Sigmoid colon (tissue), 7 donors: Measurements from ENCODE around the gene CCT5. TPM values are rescaled to one million over a fixed set of nuclear protein-coding genes. Genes with fewer than 3 reads are reported as not detected.
"Not testable (repeated sequence)": the region's sequence is repeated elsewhere in the genome, so short reads cannot be mapped to it uniquely, and the experiment has no call there.

Source experiments
- DNase-seq: peaks from one replicate; pipeline ENCODE4 v3.0.0-alpha.2; 2019
- H3K27ac ChIP-seq, 4 donors: fragments of 200-600 bp; sonication (generic); one replicate each; pipeline ENCODE4 v1.5.1; 2016 to 2019; ENCODE audit warnings: mild to moderate bottlenecking in 1 of 4
- H3K27me3 ChIP-seq, 3 donors: fragments of 200-600 bp; sonication (generic); one replicate each; pipeline ENCODE4 v1.5.1; 2019; ENCODE audit warnings: mild to moderate bottlenecking in 1 of 3
- H3K36me3 ChIP-seq, 4 donors: fragments of 200-600 bp; sonication (generic); one replicate each; pipeline ENCODE4 v1.5.1; 2016 to 2019
- H3K4me1 ChIP-seq, 4 donors: fragments of 200-600 bp; sonication (generic); one replicate each; pipeline ENCODE4 v1.5.1; 2017 to 2019
- H3K4me3 ChIP-seq, 4 donors: fragments of 200-600 bp; sonication (generic); one replicate each; pipeline ENCODE4 v1.5.1; 2017 to 2019; ENCODE audit warnings: mild to moderate bottlenecking in 2 of 4, moderate library complexity in 1 of 4
- H3K9me3 ChIP-seq, 4 donors: fragments of 200-600 bp in 3 of 4; sonication (generic) in 3 of 4; one replicate each; pipeline versions ENCODE4 v1.5.1 to v1.6.1; 2013 to 2019
- EP300 ChIP-seq, 4 donors: sonication (generic); formaldehyde crosslinking; IDR thresholded peaks; one replicate each; pipeline ENCODE4 v1.6.1; 2017; ENCODE audit warnings: antibody characterized with exemption in 4 of 4
- POLR2A ChIP-seq, 2 donors: fragments of 450-650 bp; IDR thresholded peaks; one replicate each; pipeline ENCODE4 v1.6.1; 2016; ENCODE audit warnings: antibody characterized with exemption in 2 of 2, mild to moderate bottlenecking in 2 of 2, moderate library complexity in 2 of 2
- POLR2AphosphoS5 ChIP-seq, 4 donors: sonication (generic); formaldehyde crosslinking; IDR thresholded peaks; one replicate each; pipeline ENCODE4 v1.6.1; 2017; ENCODE audit warnings: antibody characterized with exemption in 4 of 4
- whole genome bisulfite sequencing, 2 donors: extraction: QIAGEN DNeasy Blood & Tissue Kit; methylation state at CpG; one replicate each; pipeline ENCODE4 v1.1.7; 2013; 5-methylcytosine and 5-hydroxymethylcytosine counted together
- intact Hi-C: fragments of 100-400 bp; cut with DNase I; formaldehyde crosslinking; loops from one replicate; pipeline ENCODE4 v1.15.1; 2023
- polyA plus RNA-seq, 3 donors: library from polyadenylated mRNA; stranded (reverse); fragments of 200-250 nt; gene quantifications; one replicate each; pipeline ENCODE4 v1.2.3, GENCODE V29; 2013
- total RNA-seq, 4 donors: library from RNA; depleted of rRNA; stranded (reverse); fragments of >200 nt; gene quantifications; one replicate each; pipeline ENCODE4 v1.1.0, GENCODE V29; 2016
- TF ChIP-seq, protein P1 (sequence below), 4 experiments: fragments of 450-650 bp in 3 of 4; fragments of 200-600 bp in 1 of 4; IDR thresholded peaks; one replicate each; pipeline ENCODE4 v1.5.1; 2016 to 2019; ENCODE audit warnings: antibody characterized with exemption in 4 of 4, mild to moderate bottlenecking in 3 of 4, moderate library complexity in 2 of 4
- donor health status: healthy with polysubstance abuse.
- donor health status: Bipolar disorder and iron deficiency.
- donor health status: healthy.

Gene CCT5
- total and polyA plus RNA-seq, 7 donors: 63.4 to 198 (median 122) TPM

DNA sequence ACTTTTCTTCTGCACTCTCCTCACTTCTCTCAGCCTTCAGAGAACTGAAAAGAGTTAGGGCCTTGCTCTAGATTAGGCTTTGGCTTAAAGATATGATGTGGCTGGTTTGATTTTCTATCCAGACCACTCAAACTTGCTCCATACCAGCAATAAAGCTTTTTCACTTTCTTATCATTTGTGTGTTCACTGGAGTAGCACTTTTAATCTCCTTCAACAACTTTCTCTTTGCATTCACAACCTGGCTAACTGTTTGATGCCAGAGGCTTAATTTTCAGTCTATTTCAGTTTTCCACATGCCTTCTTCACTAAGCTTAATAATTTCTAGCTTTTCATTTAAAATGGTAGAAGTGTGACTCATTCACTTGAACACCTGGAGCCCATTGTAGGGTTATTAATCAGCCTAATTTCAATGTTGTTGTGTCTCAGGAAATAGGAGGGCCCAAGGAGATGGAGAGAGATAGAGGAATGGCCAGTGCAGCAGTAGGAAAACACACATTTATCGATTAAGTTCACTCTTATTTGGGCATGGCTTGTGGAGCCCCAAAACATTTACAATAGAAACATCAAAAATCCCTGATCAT, 6.3 kb upstream of the CCT5 start:
- H3K27ac ChIP-seq: no peak overlapping the region
- TF ChIP-seq POLR2A (IDR thresholded peaks at IDR 0.05) (no peak), EP300 (IDR thresholded peaks at IDR 0.05) (no peak)
- TF ChIP-seq, protein P1, sequence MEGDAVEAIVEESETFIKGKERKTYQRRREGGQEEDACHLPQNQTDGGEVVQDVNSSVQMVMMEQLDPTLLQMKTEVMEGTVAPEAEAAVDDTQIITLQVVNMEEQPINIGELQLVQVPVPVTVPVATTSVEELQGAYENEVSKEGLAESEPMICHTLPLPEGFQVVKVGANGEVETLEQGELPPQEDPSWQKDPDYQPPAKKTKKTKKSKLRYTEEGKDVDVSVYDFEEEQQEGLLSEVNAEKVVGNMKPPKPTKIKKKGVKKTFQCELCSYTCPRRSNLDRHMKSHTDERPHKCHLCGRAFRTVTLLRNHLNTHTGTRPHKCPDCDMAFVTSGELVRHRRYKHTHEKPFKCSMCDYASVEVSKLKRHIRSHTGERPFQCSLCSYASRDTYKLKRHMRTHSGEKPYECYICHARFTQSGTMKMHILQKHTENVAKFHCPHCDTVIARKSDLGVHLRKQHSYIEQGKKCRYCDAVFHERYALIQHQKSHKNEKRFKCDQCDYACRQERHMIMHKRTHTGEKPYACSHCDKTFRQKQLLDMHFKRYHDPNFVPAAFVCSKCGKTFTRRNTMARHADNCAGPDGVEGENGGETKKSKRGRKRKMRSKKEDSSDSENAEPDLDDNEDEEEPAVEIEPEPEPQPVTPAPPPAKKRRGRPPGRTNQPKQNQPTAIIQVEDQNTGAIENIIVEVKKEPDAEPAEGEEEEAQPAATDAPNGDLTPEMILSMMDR (IDR thresholded peaks at IDR 0.05): no peak
- H3K27me3 ChIP-seq: no peaks in the 10 kb centered on the region
- no peak for DNase-seq
- 95 to 97% methylated on average over 1 of the region's 1 CpG for WGBS, 2 donors
- peaks cover 0 to 7% (median 5%) of the 10 kb centered on the region in 4 donors for H3K4me1 ChIP-seq
- H3K9me3 ChIP-seq: no peaks in the 10 kb centered on the region
- intact Hi-C loops: loop anchor here (10.0 kb wide), 1 partner anchor 699 kb away; the partner anchor contains the start of gene SEMA5A
- H3K36me3 ChIP-seq: peaks cover 0 to 3% (median 0%) of the 10 kb centered on the region in 4 donors
- no peak overlapping the region for H3K4me3 ChIP-seq

DNA sequence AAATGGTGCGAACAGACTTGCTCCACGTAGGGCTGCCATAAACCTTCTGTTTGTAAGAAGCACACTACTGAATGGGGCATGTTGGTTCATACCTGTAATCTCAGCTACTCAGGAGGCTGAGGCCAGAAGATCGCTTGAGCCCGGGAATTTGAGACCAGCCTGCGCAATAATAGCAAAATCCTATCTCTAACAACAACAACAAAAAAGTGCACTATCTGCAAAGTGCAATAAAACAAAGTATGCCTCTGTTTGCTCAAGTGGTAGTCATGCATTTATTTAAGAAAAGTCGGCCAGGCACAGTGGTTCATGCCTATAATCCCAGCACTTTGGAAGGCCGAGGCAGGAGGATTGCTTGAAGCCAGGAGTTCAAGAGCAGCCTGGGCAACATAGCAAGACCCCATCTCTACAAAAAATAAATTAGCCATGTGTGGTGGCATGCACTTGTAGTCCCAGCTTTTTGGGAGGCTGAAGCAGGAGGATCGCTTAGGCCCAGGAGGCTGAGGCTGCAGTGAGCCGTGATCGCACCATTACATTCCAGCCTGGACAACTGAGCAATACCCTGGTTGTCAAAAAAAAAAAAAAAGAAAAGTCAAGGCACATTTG, 5.6 kb upstream of the CCT5 start:
- Histone ChIP-seq H3K27ac (no peak overlapping the region), H3K4me3 (no peak overlapping the region), H3K36me3 (no peaks in the 10 kb centered on the region), H3K9me3 (no peaks in the 10 kb centered on the region), H3K27me3 (no peaks in the 10 kb centered on the region), H3K4me1 (peaks cover 0 to 11% (median 8%) of the 10 kb centered on the region in 4 donors)
- TF ChIP-seq POLR2A (IDR thresholded peaks at IDR 0.05) (no peak), POLR2AphosphoS5 (IDR thresholded peaks at IDR 0.05) (no peak), EP300 (IDR thresholded peaks at IDR 0.05) (no peak)
- TF ChIP-seq, protein P1 (IDR thresholded peaks at IDR 0.05): no peak
- WGBS, 2 donors: 68 to 90% methylated on average over 10 of the region's 10 CpGs
- DNase-seq: no peak
- intact Hi-C loops: loop anchor here (10.0 kb wide), 1 partner anchor 700 kb away; the partner anchor contains the start of gene SEMA5A

GRCh38 chr5:10246761-10247160, 3.3 kb upstream of the CCT5 start:
- intact Hi-C loops: loop anchor here (5.0 to 10.0 kb wide), 2 partner anchors 196 to 702 kb away; partner anchors contain the start of genes ROPN1L and SEMA5A

DNA sequence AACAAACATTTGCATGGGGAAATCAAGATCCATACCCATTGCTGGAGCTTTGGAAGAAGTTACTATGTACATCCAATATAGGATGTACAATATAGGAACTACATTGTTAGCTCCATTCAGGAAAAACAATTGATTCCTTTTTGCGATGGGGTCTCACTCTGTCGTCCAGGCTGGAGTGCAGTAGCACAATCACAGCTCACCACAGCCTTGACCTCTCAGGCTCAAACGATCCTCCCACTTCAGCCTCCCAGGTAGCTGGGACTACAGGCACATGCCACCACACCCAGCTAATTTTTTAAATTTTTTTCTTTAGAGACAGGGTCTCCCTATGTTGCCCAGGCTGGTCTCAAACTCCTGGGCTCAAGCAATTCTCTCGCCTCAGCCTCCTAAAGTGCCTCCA, 2.9 kb upstream of the CCT5 start:
- 81 to 94% methylated on average over 4 of the region's 4 CpGs for WGBS, 2 donors
- not testable (repeated sequence) for H3K36me3 ChIP-seq, H3K27me3 ChIP-seq, H3K27ac ChIP-seq, H3K9me3 ChIP-seq, DNase-seq, H3K4me3 ChIP-seq
- H3K4me1 ChIP-seq: peaks cover 0 to 27% (median 22%) of the 10 kb centered on the region in 4 donors
- intact Hi-C loops: loop anchor here (5.0 to 10.0 kb wide), 2 partner anchors 195 to 702 kb away; partner anchors contain the start of genes ROPN1L and SEMA5A

More at GRCh38 chr5:10246761-10247160, 3.3 kb upstream of the CCT5 start:
- H3K36me3 ChIP-seq: no peaks in the 10 kb centered on the region
- DNase-seq: no peak
- WGBS, 2 donors: 27 to 81% methylated on average over 3 of the region's 3 CpGs
- H3K27me3 ChIP-seq: no peaks in the 10 kb centered on the region
- H3K4me3 ChIP-seq: no peak overlapping the region
- no peaks in the 10 kb centered on the region for H3K9me3 ChIP-seq
- H3K27ac ChIP-seq: no peak overlapping the region
- peaks cover 0 to 23% (median 17%) of the 10 kb centered on the region in 4 donors for H3K4me1 ChIP-seq
- TF ChIP-seq POLR2AphosphoS5 (IDR thresholded peaks at IDR 0.05): no peak
- no peak for TF ChIP-seq EP300 (IDR thresholded peaks at IDR 0.05)
- TF ChIP-seq, protein P1 (IDR thresholded peaks at IDR 0.05): no peak
- no peak for TF ChIP-seq POLR2A (IDR thresholded peaks at IDR 0.05)
